Pericardium fibroblast (primary cell): ENCODE results near the gene TANK. TPM values are rescaled to one million over a fixed set of nuclear protein-coding genes. Genes with fewer than 3 reads are reported as not detected.

ENCODE experiments used
- total RNA-seq: library from RNA; depleted of rRNA; stranded (reverse); fragments of >200 nt; gene quantifications from 2 replicates; pipeline ENCODE4 v1.2.3, GENCODE V29; 2015

The TANK gene, protein sequence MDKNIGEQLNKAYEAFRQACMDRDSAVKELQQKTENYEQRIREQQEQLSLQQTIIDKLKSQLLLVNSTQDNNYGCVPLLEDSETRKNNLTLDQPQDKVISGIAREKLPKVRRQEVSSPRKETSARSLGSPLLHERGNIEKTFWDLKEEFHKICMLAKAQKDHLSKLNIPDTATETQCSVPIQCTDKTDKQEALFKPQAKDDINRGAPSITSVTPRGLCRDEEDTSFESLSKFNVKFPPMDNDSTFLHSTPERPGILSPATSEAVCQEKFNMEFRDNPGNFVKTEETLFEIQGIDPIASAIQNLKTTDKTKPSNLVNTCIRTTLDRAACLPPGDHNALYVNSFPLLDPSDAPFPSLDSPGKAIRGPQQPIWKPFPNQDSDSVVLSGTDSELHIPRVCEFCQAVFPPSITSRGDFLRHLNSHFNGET
- total RNA-seq = 71.0 and 78.5 TPM in 2 replicates

DNA sequence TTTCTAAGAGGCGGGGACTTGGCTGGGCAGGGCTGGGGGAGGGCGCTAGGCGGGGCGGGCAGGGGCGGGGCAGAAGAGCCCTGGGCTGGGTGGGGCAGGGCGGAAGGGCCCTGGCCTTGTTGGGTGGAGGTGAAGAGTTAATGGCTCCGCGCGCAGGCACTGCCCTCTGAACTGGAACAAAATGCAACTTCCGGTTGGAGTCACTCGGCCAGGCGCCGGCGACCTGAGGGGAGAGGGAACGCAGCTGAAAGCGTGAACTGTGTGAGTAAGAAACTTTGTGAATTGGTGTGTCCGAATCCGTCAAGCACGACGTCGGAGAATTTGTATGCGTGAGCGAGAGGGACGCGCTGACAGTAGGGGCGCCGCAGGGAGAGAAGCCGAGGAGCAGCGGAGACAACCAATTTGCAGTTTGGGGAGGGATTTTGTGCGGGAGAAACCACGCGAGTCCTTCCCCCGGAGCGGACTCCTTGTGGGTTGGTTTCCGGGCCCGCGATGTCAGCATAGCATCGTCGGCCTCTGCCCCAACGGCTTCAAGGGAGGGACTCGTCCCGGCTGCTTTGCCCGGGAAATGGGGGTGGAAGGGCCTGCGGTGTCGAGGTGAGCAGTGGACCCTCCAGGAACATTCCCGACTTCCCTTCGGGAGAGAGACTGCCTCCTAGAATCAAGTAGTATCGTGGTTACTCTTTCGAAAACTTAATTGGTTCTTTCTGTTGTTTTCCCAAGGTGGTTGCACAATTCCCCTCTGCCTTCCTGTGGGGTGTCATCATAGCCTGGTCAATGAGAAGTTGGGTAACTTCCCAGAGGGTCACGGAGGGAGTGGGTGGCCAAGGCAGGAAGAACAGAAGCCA lies at the start of gene TANK:
TSS of gene TANK (plus strand) at position 203 of the 848 bp plus-strand sequence. CDS start 19,235 bp downstream, outside the sequence.

Other genes starting within 250 kb of the TANK start
- gene PSMD14, start 148.0 kb downstream of the TANK start, total RNA-seq = 34.0 and 45.9 TPM in 2 replicates